Epithelial cell of proximal tubule (primary cell): ENCODE measurements around the gene ERMP1. TPM values are rescaled to one million over a fixed set of nuclear protein-coding genes. Genes with fewer than 3 reads are reported as not detected.
A peak's percentile ranks its signal among the peaks of the same experiment; 100 is the strongest.

Experiments used
- DNase-seq: peaks from one replicate; pipeline ENCODE4 v3.0.0-alpha.2; 2011; ENCODE audit warnings: low read depth
- H3K4me3 ChIP-seq: 2 replicates; pipeline ENCODE4 v1.5.1; 2011; ENCODE audit warnings: low read depth, mild to moderate bottlenecking, low read length
- CTCF ChIP-seq: conservative IDR thresholded peaks from 2 replicates; pipeline ENCODE4 v1.5.1; 2012; ENCODE audit warnings: low read depth, mild to moderate bottlenecking, low read length
- total RNA-seq: library from RNA; depleted of rRNA; stranded (reverse); fragments of >200 nt; gene quantifications from 2 replicates; pipeline ENCODE4 v1.2.3, GENCODE V29; 2015

The ERMP1 gene
- total RNA-seq, 1 donor from 2014 or later = 21.3 TPM

GRCh38 chr9:5838884-5839571 is 6.1 kb upstream of the ERMP1 start:
- no peak overlapping the region for H3K4me3 ChIP-seq
- no peak for TF ChIP-seq CTCF
- DNase-seq = peak; percentile 67

GRCh38 chr9:5835808-5836207 is 2.9 kb upstream of the ERMP1 start:
- DNase-seq = no peak
- no peak overlapping the region for H3K4me3 ChIP-seq
- TF ChIP-seq CTCF = no peak

- DNase-seq = no peak
- no peak overlapping the region for H3K4me3 ChIP-seq
- no peak for TF ChIP-seq CTCF
These were observed 1.3 kb upstream of the ERMP1 start for GRCh38 chr9:5834214-5834613.

GRCh38 chr9:5832071-5832537 is 813 bp downstream of the ERMP1 start:
- no peak for DNase-seq
- no peak for TF ChIP-seq CTCF
- H3K4me3 ChIP-seq = peak overlapping the region; percentile 99

GRCh38 chr9:5825895-5826622 is 6.9 kb downstream of the ERMP1 start:
- no peak for TF ChIP-seq CTCF
- DNase-seq = no peak
- H3K4me3 ChIP-seq = no peak overlapping the region

GRCh38 chr9:5825223-5825622 is 7.7 kb downstream of the ERMP1 start:
- no peak for DNase-seq
- no peak overlapping the region for H3K4me3 ChIP-seq
- TF ChIP-seq CTCF = no peak
